Measurements from ENCODE around the gene BLTP2.
"Not testable (repeated sequence)": the region's sequence is repeated elsewhere in the genome, so short reads cannot be mapped to it uniquely, and the experiment has no call there.

Gene BLTP2

DNA sequence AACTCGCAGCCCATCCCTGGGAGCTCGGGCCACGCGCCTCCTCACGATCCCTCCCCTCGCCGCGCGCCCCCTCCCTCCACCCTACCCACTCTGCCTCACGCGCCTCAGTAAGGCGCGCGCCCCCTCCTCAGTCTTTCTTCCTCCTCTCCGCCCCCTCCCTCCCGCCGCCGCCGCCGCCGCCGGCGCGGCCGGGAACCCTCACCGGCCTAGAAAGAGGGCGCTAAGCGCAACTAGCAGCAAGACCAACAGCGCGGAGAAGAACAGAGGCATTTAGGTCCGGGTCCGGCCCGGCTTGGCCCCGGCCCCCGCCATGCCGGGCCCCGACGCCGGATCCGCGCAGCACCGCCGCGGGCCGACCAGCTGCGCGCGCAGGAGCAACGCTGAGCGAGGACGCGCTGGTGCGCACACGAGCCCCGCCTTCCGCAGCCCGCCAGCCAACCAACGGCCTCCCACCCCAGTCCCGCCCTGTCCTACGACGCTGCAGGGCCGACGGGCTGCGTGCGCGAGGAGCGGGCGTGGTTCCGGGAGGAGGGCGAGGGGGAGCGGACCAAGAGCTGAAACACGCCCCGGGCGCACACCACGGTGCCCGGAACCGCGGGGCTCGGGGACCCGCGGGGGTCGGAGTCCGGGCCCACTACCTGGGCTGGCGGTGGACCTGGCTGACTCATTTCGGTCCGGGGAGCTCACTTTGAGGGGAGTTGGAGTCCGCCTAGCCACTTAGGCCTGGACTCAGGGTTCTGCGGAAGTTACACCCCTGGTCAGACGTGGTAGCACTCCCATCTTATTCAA is at the start of gene BLTP2:
BLTP2 (minus strand) TSS at position 372 of the 789 bp plus-strand sequence; CDS start at position 270, 102 bp downstream.
- peak; percentile 96 for DNase-seq (ENCODE audit: low spot score)

DNA sequence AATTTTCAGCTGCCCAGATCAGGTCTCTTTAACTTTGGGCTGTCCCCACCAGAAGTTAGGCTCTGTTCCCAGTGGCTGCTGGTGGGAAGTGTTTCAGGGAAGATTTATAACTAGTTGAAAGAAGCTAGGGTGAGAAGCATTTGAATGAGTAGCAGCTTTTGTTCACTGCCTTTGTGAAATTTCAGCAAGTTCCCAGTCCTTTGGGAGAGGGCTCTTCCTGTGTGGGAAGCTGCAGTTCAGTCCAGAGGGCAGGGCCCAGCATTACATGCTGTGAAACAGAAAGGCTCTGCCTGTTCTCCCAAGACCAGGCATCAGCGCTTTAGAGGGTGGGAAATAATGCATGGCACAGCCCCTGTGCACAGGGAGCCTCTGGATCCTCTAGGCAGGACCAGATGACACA is 48.9 kb upstream of the BLTP2 start:
- no peak for DNase-seq (ENCODE audit: low spot score)

DNA sequence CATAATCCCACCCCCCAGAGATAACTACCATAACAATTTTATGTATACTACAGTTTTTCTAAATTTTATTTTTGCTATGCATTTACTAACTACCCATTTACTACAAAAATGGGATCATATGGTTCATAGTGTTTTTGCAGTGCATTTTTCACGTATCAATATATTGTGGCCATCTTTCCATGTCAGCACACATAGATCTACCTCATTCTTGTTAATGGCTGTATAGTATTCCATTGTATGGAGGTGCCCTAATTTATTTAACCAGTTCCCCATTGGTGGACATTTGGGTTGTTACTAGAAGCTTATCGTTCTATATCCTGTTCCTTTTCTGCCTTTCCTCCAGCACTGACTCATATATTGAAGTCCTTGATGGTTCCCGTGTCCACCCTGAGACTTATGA is 44.1 kb upstream of the BLTP2 start:
- no peak for DNase-seq (ENCODE audit: low spot score)

GRCh38 chr17:28688481-28688880 is 43.5 kb upstream of the BLTP2 start:
- DNase-seq (ENCODE audit: low spot score): no peak

GRCh38 chr17:28686296-28686695 is 41.3 kb upstream of the BLTP2 start:
- DNase-seq (ENCODE audit: low spot score): no peak

DNA sequence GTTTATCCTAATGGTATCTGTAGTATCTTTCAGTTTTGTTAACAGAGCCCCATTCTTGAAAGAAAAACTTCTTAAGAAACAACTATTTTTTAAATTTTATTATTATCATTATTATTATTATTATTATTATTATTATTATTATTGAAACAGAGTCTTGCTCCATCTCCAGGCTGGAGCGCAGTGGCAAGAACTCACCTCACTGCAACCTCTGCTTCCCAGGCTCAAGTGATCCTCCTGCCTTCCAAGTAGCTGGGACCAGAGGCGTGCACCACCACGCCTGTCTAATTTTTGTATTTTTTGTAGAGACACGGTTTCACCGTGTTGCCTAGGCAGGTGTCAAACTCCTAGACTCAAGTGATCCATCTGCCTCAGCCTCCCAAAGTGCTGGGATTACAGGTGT is 40.4 kb upstream of the BLTP2 start:
- DNase-seq (ENCODE audit: low spot score): no peak

- peak; percentile 67 for DNase-seq (ENCODE audit: low spot score)
Observed at GRCh38 chr17:28684963-28685362, 40.0 kb upstream of the BLTP2 start.

DNA sequence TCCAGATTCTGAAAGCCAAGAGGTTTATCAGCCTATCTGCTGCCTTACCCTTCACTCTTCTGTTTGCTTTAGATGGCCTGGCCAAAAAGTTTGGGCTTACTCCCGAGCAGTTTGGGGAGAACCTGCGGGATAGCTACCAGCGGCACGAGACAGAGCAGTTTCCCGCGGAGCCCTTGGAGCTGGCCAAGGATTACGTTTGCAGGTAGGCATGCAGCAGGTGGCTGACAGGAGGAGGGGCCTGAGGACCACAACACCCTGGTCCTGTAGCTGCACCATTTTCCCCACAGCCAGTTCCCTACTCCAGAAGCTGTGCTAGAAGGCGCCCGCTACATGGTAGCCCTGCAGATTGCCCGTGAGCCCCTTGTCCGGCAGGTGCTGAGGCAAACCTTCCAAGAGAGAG is 37.7 kb upstream of the BLTP2 start:
- DNase-seq (ENCODE audit: low spot score): no peak

GRCh38 chr17:28675980-28676379 is 31.0 kb upstream of the BLTP2 start:
- DNase-seq (ENCODE audit: low spot score): peak; percentile 43

DNA sequence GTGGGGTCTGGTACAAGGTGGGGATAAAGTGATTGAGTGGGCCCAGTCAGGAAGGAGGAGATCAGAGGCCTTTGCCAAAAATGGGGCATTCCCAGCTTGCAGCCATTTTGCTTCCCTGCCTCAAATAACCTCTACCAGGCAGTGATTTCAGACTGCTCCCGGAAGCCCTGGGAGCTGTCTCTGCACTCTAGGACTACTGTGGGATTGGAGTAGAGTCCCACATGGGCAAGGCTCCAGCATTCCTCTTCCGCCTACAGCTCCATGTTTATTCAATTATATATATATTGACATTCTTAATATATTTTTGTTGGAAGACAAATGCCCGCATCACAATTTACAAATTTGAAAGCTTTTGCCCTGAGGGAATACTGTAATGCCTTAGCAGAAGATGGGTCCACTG is 30.5 kb upstream of the BLTP2 start:
- DNase-seq (ENCODE audit: low spot score): no peak

DNA sequence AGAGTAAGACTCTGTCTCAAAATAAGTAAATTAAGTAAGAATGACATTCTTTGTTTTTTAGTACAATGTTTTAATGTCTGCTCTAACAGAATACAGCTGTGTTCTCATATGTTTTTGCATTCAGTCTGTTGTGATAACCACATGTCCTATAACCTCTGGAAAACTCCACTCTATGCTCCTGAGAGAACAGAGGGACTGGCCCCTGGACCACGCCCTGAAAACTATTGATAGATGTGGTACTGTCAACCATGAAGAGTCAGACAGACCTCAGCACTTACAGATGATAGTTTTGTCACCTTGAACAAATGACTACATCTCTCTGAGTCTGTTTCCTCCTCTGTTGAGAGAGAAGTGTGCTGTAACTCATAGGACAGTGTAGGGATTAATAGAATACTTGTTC is 25.0 kb upstream of the BLTP2 start:
- no peak for DNase-seq (ENCODE audit: low spot score)

GRCh38 chr17:28667870-28668269 is 22.9 kb upstream of the BLTP2 start:
- no peak for DNase-seq (ENCODE audit: low spot score)

DNA sequence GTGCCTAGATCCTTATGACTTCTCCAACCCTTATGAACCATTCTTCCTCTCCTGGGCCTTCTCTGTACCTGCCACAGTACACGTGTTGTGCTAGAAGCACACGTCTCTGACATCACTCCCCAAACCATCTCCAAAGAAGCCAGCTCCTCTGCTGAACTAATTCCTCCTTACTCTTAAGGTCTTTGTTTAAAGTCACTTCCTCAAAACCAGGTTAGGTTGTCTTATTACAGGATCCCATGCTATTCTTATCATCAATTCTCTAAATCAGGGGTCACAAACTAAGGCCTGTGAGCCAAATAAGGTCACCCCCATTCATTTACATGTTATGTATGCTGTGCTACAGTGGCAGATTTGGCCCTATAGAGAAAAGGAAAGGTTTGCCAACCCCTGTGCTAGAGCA is 21.0 kb upstream of the BLTP2 start:
- DNase-seq (ENCODE audit: low spot score): no peak

DNA sequence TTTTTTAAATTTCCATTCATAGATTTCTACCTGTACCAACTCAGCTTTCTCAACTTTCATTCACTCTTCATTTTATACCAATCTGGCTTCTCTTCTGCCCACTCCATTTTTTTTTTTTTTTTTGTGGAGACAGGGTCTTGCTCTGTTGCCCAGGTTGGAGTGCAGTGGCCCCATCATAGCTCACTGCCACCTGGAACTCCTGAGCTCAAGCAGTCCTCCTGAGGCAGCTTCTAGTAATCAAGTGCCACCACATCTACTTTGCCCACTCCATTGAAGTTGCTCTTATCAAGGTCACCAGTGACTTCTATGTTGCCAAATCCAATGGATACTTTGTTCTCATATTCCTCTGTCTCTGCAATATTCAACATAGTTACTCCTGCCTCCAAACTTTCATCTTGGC is 18.8 kb upstream of the BLTP2 start:
- no peak for DNase-seq (ENCODE audit: low spot score)

GRCh38 chr17:28662527-28662829 is 17.5 kb upstream of the BLTP2 start:
- no peak for DNase-seq (ENCODE audit: low spot score)

GRCh38 chr17:28661635-28662526 is 16.9 kb upstream of the BLTP2 start, which contains the start of the genes SDF2 and SUPT6H:
TSS of gene SDF2 (minus strand) at chr17:28661906. CDS start at chr17:28661876, 30 bp downstream.
TSS of gene SUPT6H (plus strand) at chr17:28662205. CDS start at chr17:28673402, 11,197 bp downstream.
- peak; percentile 85 for DNase-seq (ENCODE audit: low spot score)

DNA sequence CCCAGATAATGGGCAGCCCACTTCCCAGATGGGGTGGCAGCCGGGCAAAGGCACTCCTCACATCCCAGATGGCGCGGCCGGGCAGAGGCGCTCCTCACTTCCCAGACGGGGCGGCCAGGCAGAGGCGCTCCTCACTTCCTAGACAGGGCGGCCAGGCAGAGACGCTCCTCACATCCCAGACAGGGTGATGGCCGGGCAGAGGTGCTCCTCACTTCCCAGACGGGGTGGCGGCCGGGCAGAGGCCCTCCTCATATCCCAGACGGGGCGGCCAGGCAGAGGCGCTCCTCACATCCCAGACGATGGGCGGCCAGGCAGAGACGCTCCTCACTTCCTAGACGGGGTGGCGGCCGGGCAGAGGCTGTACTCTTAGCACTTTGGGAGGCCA is 14.5 kb upstream of the BLTP2 start:
- DNase-seq (ENCODE audit: low spot score): not testable (repeated sequence)

DNA sequence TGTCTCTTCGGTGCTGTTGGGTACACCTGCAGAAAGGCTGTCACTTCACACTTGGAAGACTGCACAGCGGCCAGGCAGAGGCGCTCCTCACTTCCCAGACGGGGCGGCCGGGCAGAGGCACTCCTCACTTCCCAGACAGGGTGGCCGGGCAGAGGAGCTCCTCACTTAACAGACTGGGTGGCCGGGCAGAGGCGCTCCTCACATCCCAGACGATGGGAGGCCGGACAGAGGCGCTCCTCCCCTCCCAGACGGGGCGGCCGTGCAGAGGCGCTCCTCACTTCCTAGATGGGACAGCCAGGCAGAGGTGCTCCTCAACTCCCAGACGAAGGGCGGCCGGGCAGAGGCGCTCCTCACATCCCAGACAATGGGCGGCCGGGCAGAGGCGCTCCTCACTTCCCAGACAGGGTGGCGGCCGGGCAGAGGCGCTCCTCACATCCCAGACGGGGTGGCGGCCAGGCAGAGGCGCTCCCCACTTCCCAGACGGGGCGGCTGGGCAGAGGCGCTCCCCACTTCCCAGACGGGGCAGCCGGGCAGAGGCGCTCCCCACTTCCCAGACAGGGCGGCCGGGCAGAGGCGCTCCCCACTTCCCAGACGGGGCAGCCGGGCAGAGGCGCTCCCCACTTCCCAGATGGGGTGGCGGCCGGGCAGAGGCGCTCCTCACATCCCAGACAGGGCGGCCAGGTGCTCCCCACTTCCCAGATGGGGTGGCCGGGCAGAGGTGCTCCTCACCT is 14.0 kb upstream of the BLTP2 start:
- not testable (repeated sequence) for DNase-seq (ENCODE audit: low spot score)

GRCh38 chr17:28658342-28658741 is 13.4 kb upstream of the BLTP2 start:
- DNase-seq (ENCODE audit: low spot score): not testable (repeated sequence)

- peak; percentile 32 for DNase-seq (ENCODE audit: low spot score)
Observed at GRCh38 chr17:28657756-28658155, 12.8 kb upstream of the BLTP2 start.

DNA sequence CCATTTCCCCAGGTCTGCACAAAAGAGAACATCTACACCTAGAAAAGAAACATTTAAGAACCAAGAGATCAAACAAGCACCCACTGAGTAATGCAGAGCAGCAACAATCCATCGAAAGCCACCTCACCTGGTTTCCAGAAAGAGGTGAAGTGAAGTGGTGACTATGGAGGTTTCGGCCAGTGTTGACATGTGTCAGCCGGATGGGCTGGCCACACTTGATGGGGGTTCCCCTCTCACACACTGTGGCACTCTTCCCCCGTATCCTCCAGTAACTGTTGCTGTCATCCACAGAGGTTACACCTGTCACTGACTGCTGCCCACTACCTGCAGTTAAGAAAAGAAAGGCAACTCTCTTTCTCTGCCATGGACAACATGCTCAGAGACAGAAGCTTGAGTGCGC is 10.2 kb upstream of the BLTP2 start:
- DNase-seq (ENCODE audit: low spot score): no peak

- no peak for DNase-seq (ENCODE audit: low spot score)
Observed at GRCh38 chr17:28648698-28649097, 3.7 kb upstream of the BLTP2 start.
